ENCODE data around the gene SEC14L5.

Gene SEC14L5

DNA sequence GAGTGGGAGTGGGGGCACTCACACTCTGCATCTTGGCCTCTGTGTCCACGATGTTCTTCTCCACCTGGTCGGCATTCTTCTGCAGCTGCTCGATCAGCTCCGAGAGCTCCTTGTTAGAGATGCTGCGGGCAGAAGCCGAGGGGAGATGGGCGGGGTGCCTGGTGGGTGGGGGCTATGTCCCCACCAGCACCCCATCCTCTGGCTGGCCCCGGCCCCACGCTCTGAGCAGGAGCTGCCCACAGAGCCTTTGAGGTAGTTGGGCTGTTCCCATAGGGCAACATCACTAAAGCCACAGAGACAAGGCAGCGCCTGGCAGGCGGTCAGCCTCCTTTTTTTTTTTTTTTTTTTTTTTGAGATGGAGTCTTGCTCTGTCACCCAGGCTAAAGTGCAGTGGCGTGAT is 47.3 kb upstream of the SEC14L5 start:
- H4K20me1 ChIP-seq (ENCODE audit: insufficient read depth, low read length) = no peaks in the 10 kb centered on the region
- H3K9ac ChIP-seq (ENCODE audit: low read length) = no peak overlapping the region
- no peaks in the 10 kb centered on the region for H3K36me3 ChIP-seq (ENCODE audit: insufficient read depth, low read length)
- H3F3A ChIP-seq (ENCODE audit: insufficient read depth, low read length) = no peaks in the 10 kb centered on the region
- no peaks in the 10 kb centered on the region for H3K9me3 ChIP-seq (ENCODE audit: low read length)
- no peaks in the 10 kb centered on the region for H3K4me1 ChIP-seq (ENCODE audit: insufficient read depth, low read length, severe bottlenecking)
- H3K4me2 ChIP-seq (ENCODE audit: low read length) = no peak overlapping the region
- TF ChIP-seq, protein P1, sequence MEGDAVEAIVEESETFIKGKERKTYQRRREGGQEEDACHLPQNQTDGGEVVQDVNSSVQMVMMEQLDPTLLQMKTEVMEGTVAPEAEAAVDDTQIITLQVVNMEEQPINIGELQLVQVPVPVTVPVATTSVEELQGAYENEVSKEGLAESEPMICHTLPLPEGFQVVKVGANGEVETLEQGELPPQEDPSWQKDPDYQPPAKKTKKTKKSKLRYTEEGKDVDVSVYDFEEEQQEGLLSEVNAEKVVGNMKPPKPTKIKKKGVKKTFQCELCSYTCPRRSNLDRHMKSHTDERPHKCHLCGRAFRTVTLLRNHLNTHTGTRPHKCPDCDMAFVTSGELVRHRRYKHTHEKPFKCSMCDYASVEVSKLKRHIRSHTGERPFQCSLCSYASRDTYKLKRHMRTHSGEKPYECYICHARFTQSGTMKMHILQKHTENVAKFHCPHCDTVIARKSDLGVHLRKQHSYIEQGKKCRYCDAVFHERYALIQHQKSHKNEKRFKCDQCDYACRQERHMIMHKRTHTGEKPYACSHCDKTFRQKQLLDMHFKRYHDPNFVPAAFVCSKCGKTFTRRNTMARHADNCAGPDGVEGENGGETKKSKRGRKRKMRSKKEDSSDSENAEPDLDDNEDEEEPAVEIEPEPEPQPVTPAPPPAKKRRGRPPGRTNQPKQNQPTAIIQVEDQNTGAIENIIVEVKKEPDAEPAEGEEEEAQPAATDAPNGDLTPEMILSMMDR (IDR thresholded peaks at IDR 0.05; ENCODE audit: low read length) = no peak
- TF ChIP-seq EZH2 (IDR thresholded peaks at IDR 0.05; ENCODE audit: borderline replicate concordance, low read length) = no peak
- H3K27ac ChIP-seq (ENCODE audit: low read depth, low read length, poor library complexity, severe bottlenecking) = no peak overlapping the region
- peaks cover 5% of the 10 kb centered on the region; the same call in 1 of the 2 replicates for H3K27me3 ChIP-seq (ENCODE audit: insufficient read depth, low read length)
- no peak overlapping the region for H2AFZ ChIP-seq (ENCODE audit: low read length)
- H3K4me3 ChIP-seq (ENCODE audit: low read depth, low read length, poor library complexity, severe bottlenecking) = no peak overlapping the region
- H3K9me2 ChIP-seq (ENCODE audit: low read depth, low read length) = no peaks in the 10 kb centered on the region
- no peaks in the 10 kb centered on the region for H3K79me2 ChIP-seq (ENCODE audit: insufficient read depth, low read length)

DNA sequence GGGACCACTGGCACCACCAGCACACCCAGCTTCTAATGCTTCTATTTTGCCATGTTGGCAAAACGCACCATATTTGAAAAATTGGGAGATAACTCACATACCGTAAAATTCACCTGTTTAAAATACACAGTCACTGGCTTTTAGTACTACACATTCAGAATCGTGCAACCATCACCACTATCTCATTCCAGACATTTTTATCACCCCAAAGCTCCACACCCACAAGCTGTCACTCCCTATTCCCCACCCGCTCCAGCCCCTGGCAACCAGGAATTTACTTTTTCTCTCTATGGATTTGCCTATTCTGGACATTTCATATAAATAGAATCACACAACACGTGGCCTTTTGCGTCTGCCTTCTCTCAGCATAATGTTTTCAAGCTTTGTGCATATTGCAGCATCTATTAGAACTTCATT is 46.2 kb upstream of the SEC14L5 start:
- no peaks in the 10 kb centered on the region for H3K9me2 ChIP-seq (ENCODE audit: low read depth, low read length)
- H3K27ac ChIP-seq (ENCODE audit: low read depth, low read length, poor library complexity, severe bottlenecking) = no peak overlapping the region
- no peak overlapping the region for H3K4me2 ChIP-seq (ENCODE audit: low read length)
- H3F3A ChIP-seq (ENCODE audit: insufficient read depth, low read length) = no peaks in the 10 kb centered on the region
- TF ChIP-seq, protein P1 (IDR thresholded peaks at IDR 0.05; ENCODE audit: low read length) = no peak
- TF ChIP-seq EZH2 (IDR thresholded peaks at IDR 0.05; ENCODE audit: borderline replicate concordance, low read length) = no peak
- no peaks in the 10 kb centered on the region for H3K36me3 ChIP-seq (ENCODE audit: insufficient read depth, low read length)
- no peak overlapping the region for H3K4me3 ChIP-seq (ENCODE audit: low read depth, low read length, poor library complexity, severe bottlenecking)
- peaks cover 5% of the 10 kb centered on the region; the same call in 1 of the 2 replicates for H3K27me3 ChIP-seq (ENCODE audit: insufficient read depth, low read length)
- H3K79me2 ChIP-seq (ENCODE audit: insufficient read depth, low read length) = no peaks in the 10 kb centered on the region
- H4K20me1 ChIP-seq (ENCODE audit: insufficient read depth, low read length) = no peaks in the 10 kb centered on the region
- H3K4me1 ChIP-seq (ENCODE audit: insufficient read depth, low read length, severe bottlenecking) = no peaks in the 10 kb centered on the region
- no peak overlapping the region for H3K9ac ChIP-seq (ENCODE audit: low read length)
- H3K9me3 ChIP-seq (ENCODE audit: low read length) = no peaks in the 10 kb centered on the region
- no peak overlapping the region for H2AFZ ChIP-seq (ENCODE audit: low read length)

DNA sequence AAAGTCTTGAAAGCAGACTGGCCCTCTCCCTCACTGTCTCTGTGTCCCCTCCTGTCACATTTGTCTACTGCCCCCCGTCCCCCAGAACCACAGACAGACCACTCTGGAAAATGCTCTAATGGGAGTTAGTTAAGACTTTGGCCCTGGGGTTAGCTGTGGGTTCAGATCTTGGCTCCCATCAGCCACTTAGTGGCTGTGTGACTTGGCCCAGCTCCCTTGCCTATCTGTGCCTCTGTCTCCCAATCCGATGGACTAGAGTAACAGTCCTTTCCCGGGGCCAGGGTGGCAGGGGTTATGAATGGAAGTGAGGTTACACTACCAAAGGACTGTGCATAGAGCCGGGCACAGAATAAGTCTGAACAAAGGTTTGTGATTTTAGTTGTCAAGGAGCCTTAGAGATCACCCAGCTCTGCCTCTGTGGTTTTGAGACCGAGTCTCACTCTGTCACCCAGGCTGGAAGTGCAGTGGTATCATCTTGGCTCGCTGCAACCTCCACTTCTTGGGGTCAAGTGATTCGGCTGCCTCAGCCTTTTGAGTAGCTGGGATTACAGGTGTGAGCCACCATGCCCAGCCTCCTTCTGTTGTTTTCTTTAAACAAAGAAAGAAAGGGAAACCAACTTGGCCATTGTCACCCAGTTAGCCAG is 44.9 kb upstream of the SEC14L5 start:
- H2AFZ ChIP-seq (ENCODE audit: low read length) = no peak overlapping the region
- H3K9me2 ChIP-seq (ENCODE audit: low read depth, low read length) = no peaks in the 10 kb centered on the region
- no peaks in the 10 kb centered on the region for H3K4me1 ChIP-seq (ENCODE audit: insufficient read depth, low read length, severe bottlenecking)
- H3K27me3 ChIP-seq (ENCODE audit: insufficient read depth, low read length) = peaks cover 5% of the 10 kb centered on the region; the same call in 1 of the 2 replicates
- TF ChIP-seq, protein P1 (IDR thresholded peaks at IDR 0.05; ENCODE audit: low read length) = no peak
- no peak for TF ChIP-seq EZH2 (IDR thresholded peaks at IDR 0.05; ENCODE audit: borderline replicate concordance, low read length)
- no peak overlapping the region for H3K9ac ChIP-seq (ENCODE audit: low read length)
- no peaks in the 10 kb centered on the region for H3K79me2 ChIP-seq (ENCODE audit: insufficient read depth, low read length)
- H3K4me3 ChIP-seq (ENCODE audit: low read depth, low read length, poor library complexity, severe bottlenecking) = no peak overlapping the region
- no peaks in the 10 kb centered on the region for H3K36me3 ChIP-seq (ENCODE audit: insufficient read depth, low read length)
- no peaks in the 10 kb centered on the region for H3K9me3 ChIP-seq (ENCODE audit: low read length)
- no peak overlapping the region for H3K4me2 ChIP-seq (ENCODE audit: low read length)
- H3K27ac ChIP-seq (ENCODE audit: low read depth, low read length, poor library complexity, severe bottlenecking) = no peak overlapping the region
- no peaks in the 10 kb centered on the region for H4K20me1 ChIP-seq (ENCODE audit: insufficient read depth, low read length)
- H3F3A ChIP-seq (ENCODE audit: insufficient read depth, low read length) = no peaks in the 10 kb centered on the region
